GM23248 (cell line): ENCODE data around the gene ZSWIM3. TPM values are rescaled to one million over a fixed set of nuclear protein-coding genes. Genes with fewer than 3 reads are reported as not detected.

Experiments
- DNase-seq: peaks from one replicate; pipeline ENCODE4 v3.0.0-alpha.2; 2015
- H2AFZ ChIP-seq: fragments of 200-600 bp; sonication (generic); 2 replicates; pipeline ENCODE4 v1.6.1; 2016; ENCODE audit warnings: antibody characterized with exemption
- H3F3A ChIP-seq: fragments of 200-600 bp; sonication (generic); 2 replicates; pipeline ENCODE4 v1.6.1; 2016; ENCODE audit warnings: mild to moderate bottlenecking, antibody characterized with exemption, mixed run types; ENCODE audit not compliant: insufficient read depth
- H3K27ac ChIP-seq: fragments of 200-600 bp; sonication (generic); 2 replicates; pipeline ENCODE4 v1.5.1; 2016; ENCODE audit warnings: mild to moderate bottlenecking
- H3K27me3 ChIP-seq: fragments of 200-600 bp; sonication (generic); replicated peaks from 2 replicates; pipeline ENCODE4 v1.6.1; 2016; ENCODE audit warnings: mild to moderate bottlenecking; ENCODE audit not compliant: insufficient read depth
- H3K36me3 ChIP-seq: fragments of 200-600 bp; sonication (generic); 2 replicates; pipeline ENCODE4 v1.6.1; 2016; ENCODE audit warnings: low read depth, mild to moderate bottlenecking
- H3K4me1 ChIP-seq: fragments of 200-600 bp; sonication (generic); 2 replicates; pipeline ENCODE4 v1.6.1; 2016; ENCODE audit warnings: mild to moderate bottlenecking; ENCODE audit not compliant: insufficient read depth
- H3K4me2 ChIP-seq: fragments of 200-600 bp; sonication (generic); one replicate; pipeline ENCODE4 v1.6.1; 2016; ENCODE audit warnings: mild to moderate bottlenecking; ENCODE audit not compliant: unreplicated experiment
- H3K4me3 ChIP-seq: fragments of 200-600 bp; sonication (generic); 2 replicates; pipeline ENCODE4 v1.5.1; 2016; ENCODE audit warnings: mild to moderate bottlenecking
- H3K79me2 ChIP-seq: fragments of 200-600 bp; sonication (generic); 2 replicates; pipeline ENCODE4 v1.6.1; 2016; ENCODE audit warnings: mild to moderate bottlenecking; ENCODE audit not compliant: insufficient read depth
- H3K9ac ChIP-seq: fragments of 200-600 bp; sonication (generic); 2 replicates; pipeline ENCODE4 v1.6.1; 2016; ENCODE audit warnings: mild to moderate bottlenecking
- H3K9me2 ChIP-seq: fragments of 200-600 bp; sonication (generic); 2 replicates; pipeline ENCODE4 v1.6.1; 2016; ENCODE audit warnings: mixed run types, mild to moderate bottlenecking, moderate library complexity; ENCODE audit not compliant: insufficient read depth
- H3K9me3 ChIP-seq: fragments of 200-600 bp; sonication (generic); one replicate; pipeline ENCODE4 v1.6.1; 2017; ENCODE audit warnings: low read depth
- H4K20me1 ChIP-seq: fragments of 200-600 bp; sonication (generic); 2 replicates; pipeline ENCODE4 v1.6.0; 2016; ENCODE audit not compliant: insufficient read depth
- EZH2 ChIP-seq: fragments of 200-600 bp; sonication (generic); IDR thresholded peaks from 2 replicates; pipeline ENCODE4 v1.6.1; 2018; ENCODE audit warnings: antibody characterized with exemption, mild to moderate bottlenecking; ENCODE audit not compliant: insufficient read depth, poor library complexity, severe bottlenecking
- EZH2phosphoT487 ChIP-seq: fragments of 200-600 bp; sonication (generic); IDR thresholded peaks from 2 replicates; pipeline ENCODE4 v1.6.1; 2018; ENCODE audit warnings: antibody characterized with exemption, moderate library complexity, mild to moderate bottlenecking, low read depth; ENCODE audit not compliant: insufficient read depth
- WGBS, 2 experiments: methylation state at CpG; one replicate each; pipeline ENCODE4 v1.1.6; 2015 to 2017; ENCODE audit warnings: low lambda C conversion rate in 2 of 2, low coverage in 1 of 2; ENCODE audit errors: missing lambda C conversion rate in 2 of 2; 5-methylcytosine and 5-hydroxymethylcytosine counted together
- in situ Hi-C: fragments of 300-500 bp; cut with MboI; formaldehyde crosslinking; loops from 2 replicates; pipeline ENCODE4 v1.15.0; 2020
- polyA plus RNA-seq: library from polyadenylated mRNA; unstranded; fragments of >200 nt; fragmentation: Nextera tagmentation; extraction: Ambion mirVana; gene quantifications from 2 replicates; pipeline ENCODE4 v1.2.1, GENCODE V29; 2016
- total RNA-seq: library from RNA; depleted of rRNA; stranded (reverse); fragments of >200 nt; shearing (Covaris generic); gene quantifications from 2 replicates; pipeline ENCODE4 v1.2.3, GENCODE V29; 2014

The ZSWIM3 gene
- total and polyA plus RNA-seq, 2 experiments from 2014 or later: 1.9 to 4.3 TPM

DNA sequence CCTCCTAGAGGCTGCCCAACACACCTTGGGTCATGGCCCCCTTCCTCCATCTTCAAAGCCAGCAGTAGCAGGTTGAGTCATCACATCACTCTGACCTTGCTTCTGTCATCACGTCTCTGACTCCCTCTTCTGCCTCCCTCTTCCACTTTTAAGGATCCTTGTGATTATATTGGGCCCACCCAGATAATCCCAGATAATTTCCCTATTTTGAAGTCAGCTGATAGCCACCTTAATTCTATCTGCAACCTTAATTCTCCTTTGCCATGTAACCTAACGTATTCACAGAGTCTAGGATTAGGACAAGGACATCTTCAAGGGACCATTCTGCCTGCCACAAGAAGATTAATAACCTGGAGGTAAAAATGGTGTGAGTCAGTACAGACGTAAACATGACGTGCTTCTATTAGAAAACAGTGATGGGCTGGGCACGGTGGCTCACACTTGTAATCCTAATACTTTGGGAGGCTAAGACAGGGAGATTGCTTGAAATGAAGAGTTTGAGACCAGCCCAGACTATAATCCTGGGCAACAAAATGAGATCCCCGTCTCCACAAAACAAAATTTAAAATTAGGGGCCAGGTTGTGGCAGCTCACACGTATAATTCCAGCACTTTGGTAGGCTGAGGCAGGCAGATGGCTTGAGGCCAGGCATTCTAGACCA is 3.3 kb downstream of the ZSWIM3 start:
- H3K4me3 ChIP-seq: no peak overlapping the region
- no peaks in the 10 kb centered on the region for H3K36me3 ChIP-seq
- H4K20me1 ChIP-seq: no peaks in the 10 kb centered on the region
- H3F3A ChIP-seq: no peaks in the 10 kb centered on the region
- WGBS, 2 experiments: 63 to 75% methylated on average over 7 of the region's 7 CpGs
- H3K9ac ChIP-seq: no peak overlapping the region
- TF ChIP-seq EZH2 (no peak), EZH2phosphoT487 (no peak)
- in situ Hi-C loops: no loop called here
- no peak overlapping the region for H3K4me2 ChIP-seq
- H3K27me3 ChIP-seq: no peaks in the 10 kb centered on the region
- no peaks in the 10 kb centered on the region for H3K9me3 ChIP-seq
- peaks cover 18% of the 10 kb centered on the region; the same call in 1 of the 2 replicates for H3K4me1 ChIP-seq
- no peak overlapping the region for H2AFZ ChIP-seq
- peaks cover 24% of the 10 kb centered on the region for H3K79me2 ChIP-seq
- no peaks in the 10 kb centered on the region for H3K9me2 ChIP-seq
- H3K27ac ChIP-seq: no peak overlapping the region
- DNase-seq: no peak

- H4K20me1 ChIP-seq: no peaks in the 10 kb centered on the region
- no peak overlapping the region for H3K4me3 ChIP-seq
- peaks cover 11% of the 10 kb centered on the region; the same call in 1 of the 2 replicates for H3K4me1 ChIP-seq
- H3K9ac ChIP-seq: no peak overlapping the region
- peaks cover 16% of the 10 kb centered on the region for H3K79me2 ChIP-seq
- H3K9me2 ChIP-seq: no peaks in the 10 kb centered on the region
- 94 to 95% methylated on average over 6 to 7 of the region's 7 CpGs for WGBS, 2 experiments
- no peaks in the 10 kb centered on the region for H3K27me3 ChIP-seq
- H3K4me2 ChIP-seq: no peak overlapping the region
- no peaks in the 10 kb centered on the region for H3F3A ChIP-seq
- H3K36me3 ChIP-seq: no peaks in the 10 kb centered on the region
- H3K9me3 ChIP-seq: no peaks in the 10 kb centered on the region
- no peak for DNase-seq
- TF ChIP-seq EZH2phosphoT487: no peak
- no peak for TF ChIP-seq EZH2
- in situ Hi-C loops: no loop called here
- no peak overlapping the region for H2AFZ ChIP-seq
- no peak overlapping the region for H3K27ac ChIP-seq
Observed at GRCh38 chr20:45861221-45862075, 4.0 kb downstream of the ZSWIM3 start.

GRCh38 chr20:45863543-45864470 is 6.4 kb downstream of the ZSWIM3 start:
- Histone ChIP-seq H3K9me3 (no peaks in the 10 kb centered on the region), H3F3A (peaks cover 14% of the 10 kb centered on the region; the same call in 1 of the 2 replicates), H3K4me3 (no peak overlapping the region), H3K27me3 (no peaks in the 10 kb centered on the region), H3K9me2 (no peaks in the 10 kb centered on the region), H3K36me3 (no peaks in the 10 kb centered on the region), H3K4me2 (no peak overlapping the region), H3K27ac (no peak overlapping the region), H3K4me1 (peaks cover 19% of the 10 kb centered on the region), H2AFZ (no peak overlapping the region), H3K79me2 (0 out of 2 replicates have a peak, but pooled peaks cover 2% of the 10 kb centered on the region), H3K9ac (no peak overlapping the region), H4K20me1 (no peaks in the 10 kb centered on the region)
- TF ChIP-seq EZH2phosphoT487 (no peak), EZH2 (no peak)
- in situ Hi-C loops: no loop called here
- 67 to 70% methylated on average over 7 of the region's 7 CpGs for WGBS, 2 experiments
- DNase-seq: no peak

DNA sequence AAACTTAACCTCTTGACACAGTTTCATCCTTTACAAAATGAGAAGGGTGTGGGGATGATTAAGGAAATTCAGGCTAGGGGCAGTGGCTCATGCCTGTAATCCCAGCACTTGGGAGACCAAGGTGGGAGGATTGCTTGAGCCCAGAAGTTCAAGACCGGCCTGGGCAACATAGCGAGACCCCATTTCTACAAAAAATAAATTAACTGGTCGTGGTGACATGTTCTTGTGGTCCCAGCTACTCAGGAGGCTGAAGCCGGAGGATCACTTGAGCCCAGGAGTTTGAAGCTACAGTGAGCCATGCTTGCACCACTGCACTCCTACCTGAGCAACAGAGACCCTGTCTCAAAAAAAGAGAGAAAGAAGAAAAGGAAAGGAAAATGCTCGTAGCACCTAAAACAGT is 9.0 kb downstream of the ZSWIM3 start:
- no peaks in the 10 kb centered on the region for H4K20me1 ChIP-seq
- 0 out of 2 replicates have a peak, but pooled peaks cover 3% of the 10 kb centered on the region for H3K79me2 ChIP-seq
- no peak for TF ChIP-seq EZH2phosphoT487
- H3K4me3 ChIP-seq: no peak overlapping the region
- in situ Hi-C loops: no loop called here
- peaks cover 15% of the 10 kb centered on the region for H3K4me1 ChIP-seq
- no peaks in the 10 kb centered on the region for H3K9me2 ChIP-seq
- DNase-seq: no peak
- H3K27me3 ChIP-seq: no peaks in the 10 kb centered on the region
- H2AFZ ChIP-seq: no peak overlapping the region
- H3K36me3 ChIP-seq: no peaks in the 10 kb centered on the region
- no peaks in the 10 kb centered on the region for H3K9me3 ChIP-seq
- WGBS, 2 experiments: 95 to 96% methylated on average over 5 of the region's 5 CpGs
- H3K4me2 ChIP-seq: no peak overlapping the region
- peaks cover 14% of the 10 kb centered on the region; the same call in 1 of the 2 replicates for H3F3A ChIP-seq
- no peak overlapping the region for H3K27ac ChIP-seq
- no peak overlapping the region for H3K9ac ChIP-seq
